BJ (cell line): ENCODE measurements around the gene PPP6R3. TPM values are rescaled to one million over a fixed set of nuclear protein-coding genes. Genes with fewer than 3 reads are reported as not detected.

Experiments used
- CTCF ChIA-PET: fragments of 350-600 bp; formaldehyde crosslinking; extraction: SDS; loops from one replicate; lab custom pipeline; 2021; ENCODE audit warnings: antibody characterized with exemption, inconsistent platforms; lab: Yijun Ruan, JAX
- POLR2A ChIA-PET: fragments of 300-600 bp; sonication (Branson Sonifier 250); formaldehyde crosslinking; extraction: SDS; loops from one replicate; lab custom pipeline; 2021; ENCODE audit warnings: antibody characterized with exemption; lab: Charles Lee
- DNase-seq: peaks from one replicate; pipeline ENCODE4 v3.0.0-alpha.2; 2011; ENCODE audit warnings: low read depth
- H3K27me3 ChIP-seq: 2 replicates; pipeline ENCODE4 v1.6.0; 2011; ENCODE audit warnings: low read length; ENCODE audit not compliant: control insufficient read depth, insufficient read depth
- H3K36me3 ChIP-seq: 2 replicates; pipeline ENCODE4 v1.5.1; 2011; ENCODE audit warnings: low read length; ENCODE audit not compliant: control insufficient read depth, insufficient read depth
- H3K4me3 ChIP-seq: 2 replicates; pipeline ENCODE4 v1.5.1; 2011; ENCODE audit warnings: low read depth, mild to moderate bottlenecking, control low read depth, low read length
- CTCF ChIP-seq: IDR thresholded peaks from 2 replicates; pipeline ENCODE4 v1.5.1; 2011; ENCODE audit warnings: low read depth, mild to moderate bottlenecking, control low read depth, inconsistent platforms, low read length, moderate library complexity; ENCODE audit not compliant: insufficient read depth
- polyA plus RNA-seq: library from polyadenylated mRNA; depleted of rRNA; stranded (reverse); fragments of >200 nt; gene quantifications from 2 replicates; pipeline ENCODE4 v1.2.3, GENCODE V29; 2011

Gene PPP6R3
- polyA plus RNA-seq, 1 experiment: 31.6 TPM

DNA sequence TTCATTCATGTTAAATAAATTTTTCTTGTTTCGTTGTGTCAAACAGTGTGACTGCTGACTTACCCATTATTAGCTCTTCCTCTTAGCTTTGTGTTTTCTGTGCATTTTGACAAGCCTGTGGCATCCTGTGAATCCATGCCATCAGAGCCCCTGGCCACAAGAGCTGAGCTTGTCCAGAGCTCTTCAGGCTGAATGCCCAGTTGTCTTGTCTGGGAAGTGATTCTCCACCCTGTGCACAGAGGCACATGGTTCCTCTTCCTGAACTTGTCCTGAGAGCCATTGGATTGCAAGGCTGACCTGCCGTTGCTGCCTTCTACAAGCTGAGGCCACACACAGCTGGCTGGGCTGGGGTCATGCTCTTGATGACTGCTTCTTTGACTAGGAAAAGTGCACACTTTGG lies 64.1 kb downstream of the PPP6R3 start:
- no peak for TF ChIP-seq CTCF
- CTCF ChIA-PET: interaction anchor here (0.5 to 1.4 kb wide), 2 partner anchors 59 to 312 kb away, joined by 3 to 4 read pairs; no protein-coding TSS in a partner anchor
- H3K27me3 ChIP-seq: no peaks in the 10 kb centered on the region
- no peak for DNase-seq
- peaks cover 11% of the 10 kb centered on the region for H3K36me3 ChIP-seq
- POLR2A ChIA-PET: interaction anchor here (0.7 kb wide), 1 partner anchor 42 kb away, joined by 5 read pairs; no protein-coding TSS in a partner anchor
- no peak overlapping the region for H3K4me3 ChIP-seq

GRCh38 chr11:68525336-68525735 lies 64.8 kb downstream of the PPP6R3 start:
- CTCF ChIA-PET: interaction anchor here (0.5 kb wide), 1 partner anchor 311 kb away, joined by 4 read pairs; no protein-coding TSS in a partner anchor
- no peak for TF ChIP-seq CTCF
- DNase-seq: no peak
- POLR2A ChIA-PET: no interaction called here
- Histone ChIP-seq H3K4me3 (no peak overlapping the region), H3K27me3 (no peaks in the 10 kb centered on the region), H3K36me3 (peaks cover 11% of the 10 kb centered on the region)

DNA sequence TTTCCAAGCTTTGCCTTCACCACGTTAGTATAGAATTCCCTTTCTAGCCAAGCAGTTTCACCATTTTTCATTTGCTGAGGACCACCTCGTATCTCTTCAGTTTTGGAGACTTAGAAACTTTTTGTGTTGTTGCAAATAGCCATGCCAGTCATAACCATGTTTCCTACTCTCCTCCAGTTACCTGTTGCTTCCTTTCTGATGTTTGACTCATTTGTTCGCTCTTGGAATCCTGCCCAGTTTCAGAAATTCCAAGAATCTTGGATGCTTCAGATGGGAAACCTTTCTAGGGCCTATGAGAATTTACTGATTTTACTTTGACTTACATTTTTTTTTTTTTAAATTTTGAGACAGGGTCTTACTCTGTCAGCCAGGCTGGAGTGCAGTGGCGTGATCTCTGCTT lies 65.4 kb downstream of the PPP6R3 start:
- DNase-seq: no peak
- Histone ChIP-seq H3K27me3 (no peaks in the 10 kb centered on the region), H3K36me3 (peaks cover 11% of the 10 kb centered on the region), H3K4me3 (no peak overlapping the region)
- no peak for TF ChIP-seq CTCF
- ChIA-PET POLR2A (no interaction called here), CTCF (no interaction called here)

GRCh38 chr11:68527585-68527984 lies 67.0 kb downstream of the PPP6R3 start:
- TF ChIP-seq CTCF: no peak
- CTCF ChIA-PET: interaction anchor here (0.9 kb wide), 1 partner anchor 20 kb away, joined by 3 read pairs; no protein-coding TSS in a partner anchor

DNA sequence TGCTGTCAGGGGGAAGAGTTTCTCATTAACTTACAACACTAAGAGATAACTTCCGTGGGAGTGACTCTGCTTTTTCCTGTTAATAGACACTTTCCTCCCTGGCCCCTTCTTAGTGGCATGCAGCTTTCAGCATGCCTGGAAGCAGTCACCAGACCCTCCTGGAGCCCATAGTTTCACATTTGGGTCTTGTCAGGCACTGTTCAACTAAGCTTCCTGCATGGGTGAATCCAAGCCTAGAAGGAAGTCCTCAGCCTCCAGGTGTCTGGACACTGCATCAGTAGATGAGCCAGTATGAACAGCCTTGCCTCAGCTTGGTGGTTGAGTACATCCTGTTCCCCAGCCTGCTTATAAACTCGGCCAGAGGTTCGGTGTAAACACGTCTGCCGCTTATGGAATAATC lies 68.1 kb downstream of the PPP6R3 start:
- POLR2A ChIA-PET: interaction anchor here (0.6 kb wide), 1 partner anchor 291 kb away, joined by 4 read pairs; no protein-coding TSS in a partner anchor
- TF ChIP-seq CTCF: no peak

More at GRCh38 chr11:68527585-68527984, 67.0 kb downstream of the PPP6R3 start:
- Histone ChIP-seq H3K27me3 (no peaks in the 10 kb centered on the region), H3K36me3 (peaks cover 11% of the 10 kb centered on the region), H3K4me3 (no peak overlapping the region)
- POLR2A ChIA-PET: no interaction called here
- DNase-seq: no peak

More for the DNA sequence above, 68.1 kb downstream of the PPP6R3 start:
- CTCF ChIA-PET: interaction anchor here (0.9 kb wide), 1 partner anchor 19 kb away, joined by 3 read pairs; no protein-coding TSS in a partner anchor
- DNase-seq: no peak
- Histone ChIP-seq H3K36me3 (peaks cover 11% of the 10 kb centered on the region), H3K4me3 (no peak overlapping the region), H3K27me3 (no peaks in the 10 kb centered on the region)
